Endodermal cell (in vitro differentiated cells): ENCODE results near the gene SORCS2. TPM values are rescaled to one million over a fixed set of nuclear protein-coding genes. Genes with fewer than 3 reads are reported as not detected.

ENCODE experiments used
- DNase-seq: peaks from one replicate; pipeline ENCODE4 v3.0.0-alpha.2; 2017
- H3K27ac ChIP-seq: 2 replicates; pipeline ENCODE4 v1.5.1; 2013; ENCODE audit warnings: mild to moderate bottlenecking, low read depth, low read length, moderate library complexity
- H3K27me3 ChIP-seq: 2 replicates; pipeline ENCODE4 v1.6.1; 2013; ENCODE audit warnings: mild to moderate bottlenecking, low read length, moderate library complexity; ENCODE audit not compliant: insufficient read depth, control insufficient read depth, poor library complexity, severe bottlenecking
- H3K36me3 ChIP-seq: 2 replicates; pipeline ENCODE4 v1.7.0; 2013; ENCODE audit warnings: mild to moderate bottlenecking, low read length, moderate library complexity; ENCODE audit not compliant: control insufficient read depth, insufficient read depth
- H3K4me1 ChIP-seq: one replicate; pipeline ENCODE4 v1.7.0; 2013; ENCODE audit warnings: low read length; ENCODE audit not compliant: control insufficient read depth, insufficient read depth
- H3K4me3 ChIP-seq: 2 replicates; pipeline ENCODE4 v1.5.1; 2013; ENCODE audit warnings: mild to moderate bottlenecking, low read length, moderate library complexity
- H3K9ac ChIP-seq: 2 replicates; pipeline ENCODE4 v1.6.1; 2013; ENCODE audit warnings: mild to moderate bottlenecking, low read length, moderate library complexity; ENCODE audit not compliant: poor library complexity, severe bottlenecking; ENCODE audit errors: extremely low read depth
- H3K9me3 ChIP-seq: 2 replicates; pipeline ENCODE4 v1.6.1; 2013; ENCODE audit warnings: mild to moderate bottlenecking, low read length, moderate library complexity; ENCODE audit not compliant: control insufficient read depth
- H3K27ac Mint-ChIP-seq: 2 replicates; pipeline ENCODE4 v1.8.0; 2020; ENCODE audit warnings: mixed read lengths
- H3K27me3 Mint-ChIP-seq: 2 replicates; pipeline ENCODE4 v1.8.0; 2021; ENCODE audit warnings: mild to moderate bottlenecking, mixed read lengths; ENCODE audit not compliant: insufficient read depth
- H3K36me3 Mint-ChIP-seq: 2 replicates; pipeline ENCODE4 v1.8.0; 2020; ENCODE audit warnings: low read depth, mixed read lengths
- H3K4me1 Mint-ChIP-seq: 2 replicates; pipeline ENCODE4 v1.8.0; 2020; ENCODE audit warnings: mixed read lengths
- H3K4me3 Mint-ChIP-seq: 2 replicates; pipeline ENCODE4 v1.8.0; 2020; ENCODE audit warnings: mild to moderate bottlenecking, moderate library complexity, mixed read lengths
- H3K9me3 Mint-ChIP-seq: 2 replicates; pipeline ENCODE4 v1.8.0; 2020; ENCODE audit warnings: mild to moderate bottlenecking, mixed read lengths
- WGBS, 2 experiments: methylation state at CpG; one replicate each; pipeline versions ENCODE4 v1.1.5 to v1.1.7; 2013; ENCODE audit warnings: missing lambda C conversion rate in 2 of 2, mixed read lengths in 1 of 2; ENCODE audit not compliant: insufficient coverage in 1 of 2, insufficient read length in 1 of 2; 5-methylcytosine and 5-hydroxymethylcytosine counted together
- total RNA-seq, 2 donors: library from RNA; stranded (reverse); fragmentation: NEBNext Ultra II Directional in 1 of 2; extraction: Animal tissue kit (Norgen Biotek cat#: 25700) in 1 of 2; gene quantifications; 2 replicates in 1 of 2; 3 replicates in 1 of 2; pipeline ENCODE4 v1.2.1, GENCODE V29; 2021
- TF ChIP-seq, protein P1 (sequence below): fragments of 200-600 bp; sonication (generic); conservative IDR thresholded peaks from 2 replicates; pipeline ENCODE4 v1.5.0; 2021; ENCODE audit warnings: antibody characterized with exemption, mild to moderate bottlenecking

Gene SORCS2
- total RNA-seq, 2 donors from 2014 or later = 1.4 to 1.9 TPM

DNA sequence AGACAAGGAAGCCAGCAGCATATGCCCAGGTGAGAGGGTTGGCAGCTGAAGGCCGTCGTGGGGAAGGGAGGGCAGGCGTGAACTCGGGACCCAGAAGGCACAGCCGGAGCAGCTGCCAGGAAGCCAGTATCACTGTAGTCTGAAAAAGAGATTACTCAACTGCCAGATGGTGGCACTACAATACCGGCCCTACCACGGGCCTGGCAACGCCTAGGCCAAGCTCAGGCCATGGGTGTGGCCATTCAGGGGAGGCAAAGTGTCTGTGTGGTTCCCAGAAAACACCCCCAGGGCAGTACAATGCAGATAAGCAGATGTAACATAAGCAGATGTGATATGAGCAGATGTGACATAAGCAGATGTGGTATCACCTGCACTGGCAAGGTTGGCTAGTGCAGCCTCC, 511.4 kb downstream of the SORCS2 start:
- Histone ChIP-seq H3K4me1 (no peaks in the 10 kb centered on the region), H3K4me3 (no peak overlapping the region), H3K9me3 (no peaks in the 10 kb centered on the region), H3K36me3 (no peaks in the 10 kb centered on the region), H3K27me3 (no peaks in the 10 kb centered on the region), H3K27ac (no peak overlapping the region), H3K9ac (no peak overlapping the region)
- TF ChIP-seq, protein P1, sequence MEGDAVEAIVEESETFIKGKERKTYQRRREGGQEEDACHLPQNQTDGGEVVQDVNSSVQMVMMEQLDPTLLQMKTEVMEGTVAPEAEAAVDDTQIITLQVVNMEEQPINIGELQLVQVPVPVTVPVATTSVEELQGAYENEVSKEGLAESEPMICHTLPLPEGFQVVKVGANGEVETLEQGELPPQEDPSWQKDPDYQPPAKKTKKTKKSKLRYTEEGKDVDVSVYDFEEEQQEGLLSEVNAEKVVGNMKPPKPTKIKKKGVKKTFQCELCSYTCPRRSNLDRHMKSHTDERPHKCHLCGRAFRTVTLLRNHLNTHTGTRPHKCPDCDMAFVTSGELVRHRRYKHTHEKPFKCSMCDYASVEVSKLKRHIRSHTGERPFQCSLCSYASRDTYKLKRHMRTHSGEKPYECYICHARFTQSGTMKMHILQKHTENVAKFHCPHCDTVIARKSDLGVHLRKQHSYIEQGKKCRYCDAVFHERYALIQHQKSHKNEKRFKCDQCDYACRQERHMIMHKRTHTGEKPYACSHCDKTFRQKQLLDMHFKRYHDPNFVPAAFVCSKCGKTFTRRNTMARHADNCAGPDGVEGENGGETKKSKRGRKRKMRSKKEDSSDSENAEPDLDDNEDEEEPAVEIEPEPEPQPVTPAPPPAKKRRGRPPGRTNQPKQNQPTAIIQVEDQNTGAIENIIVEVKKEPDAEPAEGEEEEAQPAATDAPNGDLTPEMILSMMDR = no peak
- H3K27ac Mint-ChIP-seq = no peak overlapping the region
- H3K4me3 Mint-ChIP-seq = no peak overlapping the region
- no peaks in the 10 kb centered on the region for H3K4me1 Mint-ChIP-seq
- H3K36me3 Mint-ChIP-seq = no peaks in the 10 kb centered on the region
- H3K27me3 Mint-ChIP-seq = no peaks in the 10 kb centered on the region
- WGBS, 2 experiments = 94 to 97% methylated on average over 6 to 8 of the region's 8 CpGs
- DNase-seq = no peak
- no peaks in the 10 kb centered on the region for H3K9me3 Mint-ChIP-seq

- Mint-ChIP-seq H3K27ac (no peak overlapping the region), H3K4me1 (no peaks in the 10 kb centered on the region), H3K4me3 (no peak overlapping the region), H3K27me3 (no peaks in the 10 kb centered on the region), H3K9me3 (no peaks in the 10 kb centered on the region), H3K36me3 (no peaks in the 10 kb centered on the region)
- H3K9ac ChIP-seq = no peak overlapping the region
- H3K4me3 ChIP-seq = no peak overlapping the region
- no peaks in the 10 kb centered on the region for H3K36me3 ChIP-seq
- no peaks in the 10 kb centered on the region for H3K4me1 ChIP-seq
- TF ChIP-seq, protein P1 = no peak
- DNase-seq = no peak
- no peaks in the 10 kb centered on the region for H3K27me3 ChIP-seq
- H3K27ac ChIP-seq = no peak overlapping the region
- WGBS, 2 experiments = 94 to 95% methylated on average over 5 to 16 of the region's 16 CpGs
- H3K9me3 ChIP-seq = no peaks in the 10 kb centered on the region
Measured at GRCh38 chr4:7704091-7704490, 511.8 kb downstream of the SORCS2 start.

- DNase-seq = no peak
- no peaks in the 10 kb centered on the region for H3K9me3 ChIP-seq
- TF ChIP-seq, protein P1 = no peak
- H3K36me3 Mint-ChIP-seq = no peaks in the 10 kb centered on the region
- no peaks in the 10 kb centered on the region for H3K9me3 Mint-ChIP-seq
- H3K9ac ChIP-seq = no peak overlapping the region
- no peaks in the 10 kb centered on the region for H3K27me3 Mint-ChIP-seq
- 89 to 92% methylated on average over 18 to 19 of the region's 19 CpGs for WGBS, 2 experiments
- no peak overlapping the region for H3K4me3 ChIP-seq
- H3K27ac ChIP-seq = no peak overlapping the region
- no peaks in the 10 kb centered on the region for H3K4me1 ChIP-seq
- H3K36me3 ChIP-seq = no peaks in the 10 kb centered on the region
- no peak overlapping the region for H3K27ac Mint-ChIP-seq
- no peak overlapping the region for H3K4me3 Mint-ChIP-seq
- H3K4me1 Mint-ChIP-seq = no peaks in the 10 kb centered on the region
- H3K27me3 ChIP-seq = no peaks in the 10 kb centered on the region
Measured at GRCh38 chr4:7704625-7705024, 512.3 kb downstream of the SORCS2 start.
